Measurements from ENCODE around the gene NLGN1. TPM values are rescaled to one million over a fixed set of nuclear protein-coding genes. Genes with fewer than 3 reads are reported as not detected.

NLGN1 gene
- total and polyA plus RNA-seq, 7 experiments from 2014 or later, result not detected

GRCh38 chr3:174333640-174334039, 936.1 kb downstream of the NLGN1 start:
- Mint-ChIP-seq H3K36me3 (no peaks in the 10 kb centered on the region), H3K27ac (no peak overlapping the region), H3K4me3 (no peak overlapping the region), H3K27me3 (no peaks in the 10 kb centered on the region), H3K4me1 (peaks cover 0 to 5% (median 0%) of the 10 kb centered on the region in 7 donors), H3K9me3 (peaks cover 0 to 26% (median 6%) of the 10 kb centered on the region in 11 donors)
- ATAC-seq (no peak), DNase-seq (no peak)
- Histone ChIP-seq H3K36me3 (ENCODE audit: control insufficient read depth in 2 of 3, insufficient read depth in 3 of 3, low read length in 3 of 3) (no peaks in the 10 kb centered on the region), H3K4me1 (ENCODE audit: control insufficient read depth in 2 of 2, insufficient read depth in 2 of 2, low read length in 2 of 2) (no peaks in the 10 kb centered on the region), H3K9me3 (ENCODE audit: control insufficient read depth in 2 of 3, low read length in 3 of 3) (no peaks in the 10 kb centered on the region), H3K27ac (ENCODE audit: low read depth, low read length) (no peak overlapping the region), H3K27me3 (ENCODE audit: control insufficient read depth in 2 of 2, insufficient read depth in 2 of 2, low read length in 2 of 2) (no peaks in the 10 kb centered on the region), H3K4me3 (ENCODE audit: low read length) (no peak overlapping the region)
- POLR2A ChIA-PET, result no interaction called here
- intact Hi-C loops (cut with micrococcal nuclease), result no loop called here
- CTCF ChIA-PET, result no interaction called here

GRCh38 chr3:174334111-174334510, 936.6 kb downstream of the NLGN1 start:
- no peaks in the 10 kb centered on the region for H3K36me3 Mint-ChIP-seq
- no peak overlapping the region for H3K27ac Mint-ChIP-seq
- ChIA-PET POLR2A (no interaction called here), CTCF (no interaction called here)
- no peaks in the 10 kb centered on the region for H3K27me3 Mint-ChIP-seq
- no peak overlapping the region for H3K4me3 ChIP-seq (ENCODE audit: low read length)
- intact Hi-C loops (cut with micrococcal nuclease), result no loop called here
- H3K9me3 ChIP-seq (ENCODE audit: control insufficient read depth in 2 of 3, low read length in 3 of 3), result no peaks in the 10 kb centered on the region
- H3K4me1 Mint-ChIP-seq, result peaks cover 0 to 5% (median 0%) of the 10 kb centered on the region in 7 donors
- no peaks in the 10 kb centered on the region for H3K4me1 ChIP-seq (ENCODE audit: control insufficient read depth in 2 of 2, insufficient read depth in 2 of 2, low read length in 2 of 2)
- H3K36me3 ChIP-seq (ENCODE audit: control insufficient read depth in 2 of 3, insufficient read depth in 3 of 3, low read length in 3 of 3), result no peaks in the 10 kb centered on the region
- DNase-seq, result no peak
- H3K9me3 Mint-ChIP-seq, result peaks cover 0 to 23% (median 5%) of the 10 kb centered on the region in 11 donors
- ATAC-seq, result no peak
- H3K27ac ChIP-seq (ENCODE audit: low read depth, low read length), result no peak overlapping the region
- H3K4me3 Mint-ChIP-seq, result no peak overlapping the region
- no peaks in the 10 kb centered on the region for H3K27me3 ChIP-seq (ENCODE audit: control insufficient read depth in 2 of 2, insufficient read depth in 2 of 2, low read length in 2 of 2)

- Mint-ChIP-seq H3K27me3 (no peaks in the 10 kb centered on the region), H3K27ac (no peak overlapping the region), H3K4me1 (peaks cover 0 to 5% (median 0%) of the 10 kb centered on the region in 7 donors), H3K9me3 (peaks cover 0 to 17% (median 4%) of the 10 kb centered on the region in 11 donors), H3K36me3 (no peaks in the 10 kb centered on the region), H3K4me3 (no peak overlapping the region)
- ChIA-PET POLR2A (no interaction called here), CTCF (no interaction called here)
- Histone ChIP-seq H3K4me1 (ENCODE audit: control insufficient read depth in 2 of 2, insufficient read depth in 2 of 2, low read length in 2 of 2) (no peaks in the 10 kb centered on the region), H3K9me3 (ENCODE audit: control insufficient read depth in 2 of 3, low read length in 3 of 3) (no peaks in the 10 kb centered on the region), H3K27ac (ENCODE audit: low read depth, low read length) (no peak overlapping the region), H3K27me3 (ENCODE audit: control insufficient read depth in 2 of 2, insufficient read depth in 2 of 2, low read length in 2 of 2) (no peaks in the 10 kb centered on the region), H3K36me3 (ENCODE audit: control insufficient read depth in 2 of 3, insufficient read depth in 3 of 3, low read length in 3 of 3) (no peaks in the 10 kb centered on the region), H3K4me3 (ENCODE audit: low read length) (no peak overlapping the region)
- intact Hi-C loops (cut with micrococcal nuclease), result no loop called here
- ATAC-seq, result no peak
- no peak for DNase-seq
Observed at GRCh38 chr3:174335324-174335723, 937.8 kb downstream of the NLGN1 start.

GRCh38 chr3:174335910-174336309, 938.4 kb downstream of the NLGN1 start:
- Histone ChIP-seq H3K9me3 (ENCODE audit: control insufficient read depth in 2 of 3, low read length in 3 of 3) (no peaks in the 10 kb centered on the region), H3K27ac (ENCODE audit: low read depth, low read length) (no peak overlapping the region), H3K36me3 (ENCODE audit: control insufficient read depth in 2 of 3, insufficient read depth in 3 of 3, low read length in 3 of 3) (no peaks in the 10 kb centered on the region), H3K4me1 (ENCODE audit: control insufficient read depth in 2 of 2, insufficient read depth in 2 of 2, low read length in 2 of 2) (no peaks in the 10 kb centered on the region), H3K27me3 (ENCODE audit: control insufficient read depth in 2 of 2, insufficient read depth in 2 of 2, low read length in 2 of 2) (no peaks in the 10 kb centered on the region), H3K4me3 (ENCODE audit: low read length) (no peak overlapping the region)
- ATAC-seq (no peak), DNase-seq (no peak)
- no peaks in the 10 kb centered on the region for H3K36me3 Mint-ChIP-seq
- CTCF ChIA-PET, result no interaction called here
- POLR2A ChIA-PET, result no interaction called here
- no peaks in the 10 kb centered on the region for H3K27me3 Mint-ChIP-seq
- peaks cover 0 to 14% (median 4%) of the 10 kb centered on the region in 11 donors for H3K9me3 Mint-ChIP-seq
- peaks cover 0 to 5% (median 0%) of the 10 kb centered on the region in 7 donors for H3K4me1 Mint-ChIP-seq
- H3K27ac Mint-ChIP-seq, result no peak overlapping the region
- H3K4me3 Mint-ChIP-seq, result no peak overlapping the region
- intact Hi-C loops (cut with micrococcal nuclease), result no loop called here
